ENCODE results near the gene PAX3. TPM values are rescaled to one million over a fixed set of nuclear protein-coding genes. Genes with fewer than 3 reads are reported as not detected.

PAX3 gene
- total RNA-seq, 3 donors from 2014 or later (not counting 1 experiment from before 2014, with no cell fraction given) = not detected

DNA sequence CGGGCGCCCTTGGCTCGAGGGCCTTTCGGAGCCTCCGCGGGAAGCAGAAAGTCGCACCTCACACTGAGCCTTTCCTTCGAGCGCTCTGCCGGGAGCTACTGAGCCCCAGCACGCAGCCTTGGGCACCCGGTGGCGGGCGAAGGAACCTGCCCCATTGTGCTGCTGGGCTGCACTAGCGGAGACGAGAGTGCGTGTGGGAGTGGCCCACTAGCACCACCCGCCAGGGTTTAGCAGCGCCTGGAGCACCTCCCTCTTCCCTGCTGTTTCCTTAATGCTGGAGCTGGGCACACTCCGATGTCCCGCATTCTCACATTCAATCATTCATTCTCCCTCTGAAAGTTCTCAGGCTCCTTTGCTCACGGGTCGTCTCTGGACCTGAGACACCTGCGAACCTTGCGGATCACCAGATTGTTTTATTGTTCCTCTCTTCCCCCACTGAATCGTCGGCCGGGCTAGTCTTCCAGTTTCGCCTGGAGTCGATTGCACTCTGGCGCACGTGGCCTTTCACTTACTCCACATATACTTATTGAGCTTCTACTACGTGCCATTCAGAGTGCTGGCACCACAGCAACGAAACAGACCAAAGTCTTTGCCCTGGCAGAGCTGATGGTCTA, 8.5 kb upstream of the PAX3 start:
- Mint-ChIP-seq H3K9me3 (peaks cover 4 to 6% of the 10 kb centered on the region in 2 donors), H3K4me3 (peak overlapping the region; percentile 52), H3K27ac (no peak overlapping the region), H3K36me3 (peaks cover 16% of the 10 kb centered on the region), H3K27me3 (ENCODE audit: low read depth in 2 of 2) (peaks cover 82 to 97% of the 10 kb centered on the region in 2 donors), H3K4me1 (peaks cover 17 to 20% of the 10 kb centered on the region in 2 donors)
- Histone ChIP-seq H3K27ac (ENCODE audit: low read length) (no peak overlapping the region), H3K4me1 (ENCODE audit: control insufficient read depth, insufficient read depth, low read length) (peaks cover 26% of the 10 kb centered on the region), H3K27me3 (ENCODE audit: control insufficient read depth, insufficient read depth, low read length) (peaks cover 70% of the 10 kb centered on the region), H3K9me3 (ENCODE audit: control insufficient read depth, insufficient read depth, low read length) (peaks cover 9% of the 10 kb centered on the region), H3K4me3 (ENCODE audit: low read length) (no peak overlapping the region), H3K36me3 (ENCODE audit: control insufficient read depth, insufficient read depth, low read length) (no peaks in the 10 kb centered on the region)
- intact Hi-C loops (cut with micrococcal nuclease) = no loop called here
- TF ChIP-seq, protein P1, sequence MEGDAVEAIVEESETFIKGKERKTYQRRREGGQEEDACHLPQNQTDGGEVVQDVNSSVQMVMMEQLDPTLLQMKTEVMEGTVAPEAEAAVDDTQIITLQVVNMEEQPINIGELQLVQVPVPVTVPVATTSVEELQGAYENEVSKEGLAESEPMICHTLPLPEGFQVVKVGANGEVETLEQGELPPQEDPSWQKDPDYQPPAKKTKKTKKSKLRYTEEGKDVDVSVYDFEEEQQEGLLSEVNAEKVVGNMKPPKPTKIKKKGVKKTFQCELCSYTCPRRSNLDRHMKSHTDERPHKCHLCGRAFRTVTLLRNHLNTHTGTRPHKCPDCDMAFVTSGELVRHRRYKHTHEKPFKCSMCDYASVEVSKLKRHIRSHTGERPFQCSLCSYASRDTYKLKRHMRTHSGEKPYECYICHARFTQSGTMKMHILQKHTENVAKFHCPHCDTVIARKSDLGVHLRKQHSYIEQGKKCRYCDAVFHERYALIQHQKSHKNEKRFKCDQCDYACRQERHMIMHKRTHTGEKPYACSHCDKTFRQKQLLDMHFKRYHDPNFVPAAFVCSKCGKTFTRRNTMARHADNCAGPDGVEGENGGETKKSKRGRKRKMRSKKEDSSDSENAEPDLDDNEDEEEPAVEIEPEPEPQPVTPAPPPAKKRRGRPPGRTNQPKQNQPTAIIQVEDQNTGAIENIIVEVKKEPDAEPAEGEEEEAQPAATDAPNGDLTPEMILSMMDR (IDR thresholded peaks at IDR 0.05) = no peak
- 7% methylated on average over 34 of the region's 34 CpGs for WGBS (ENCODE audit: insufficient coverage)
- ATAC-seq (no peak), DNase-seq (no peak)

DNA sequence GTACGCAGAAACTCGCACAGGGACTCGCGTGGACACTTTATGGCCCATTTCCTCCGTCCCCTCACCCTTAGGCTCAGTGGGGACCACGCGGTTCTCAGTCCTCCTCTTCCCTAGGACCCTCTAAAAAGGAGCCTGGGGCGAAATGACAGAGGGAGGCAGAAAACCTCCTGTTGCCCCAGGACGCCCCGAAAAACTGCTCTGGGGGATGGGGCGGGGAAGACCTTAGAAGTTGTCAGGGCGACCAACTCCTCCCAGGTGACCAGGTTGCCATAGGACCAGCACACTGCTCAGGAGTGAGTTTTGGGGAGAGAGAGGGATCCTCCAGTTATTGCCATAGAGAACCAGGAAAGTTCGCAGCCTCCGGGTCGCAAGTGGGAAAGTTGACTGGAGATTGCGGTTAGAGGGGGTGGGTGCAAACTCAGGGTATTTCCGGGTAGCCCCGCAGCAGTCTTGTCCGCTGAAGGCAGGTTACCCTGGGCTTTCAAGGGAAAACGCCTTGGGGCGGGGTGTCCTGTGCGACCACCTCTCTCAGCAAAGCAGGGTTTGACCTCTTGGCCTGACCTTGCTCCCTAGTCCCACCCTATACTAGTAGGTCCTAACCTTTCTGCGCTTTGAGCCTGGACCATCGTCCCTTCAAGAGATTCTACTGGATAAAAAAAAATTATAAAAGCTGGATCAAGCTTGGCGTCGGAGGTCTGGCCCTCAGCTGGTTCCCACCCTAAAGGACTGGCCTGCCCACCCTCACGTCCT, 7.8 kb upstream of the PAX3 start:
- ATAC-seq (no peak), DNase-seq (no peak)
- Histone ChIP-seq H3K27ac (ENCODE audit: low read length) (no peak overlapping the region), H3K4me3 (ENCODE audit: low read length) (no peak overlapping the region), H3K27me3 (ENCODE audit: control insufficient read depth, insufficient read depth, low read length) (peaks cover 70% of the 10 kb centered on the region), H3K9me3 (ENCODE audit: control insufficient read depth, insufficient read depth, low read length) (peaks cover 15% of the 10 kb centered on the region), H3K36me3 (ENCODE audit: control insufficient read depth, insufficient read depth, low read length) (no peaks in the 10 kb centered on the region), H3K4me1 (ENCODE audit: control insufficient read depth, insufficient read depth, low read length) (peaks cover 27% of the 10 kb centered on the region)
- TF ChIP-seq, protein P1 (IDR thresholded peaks at IDR 0.05) = no peak
- peaks cover 17% of the 10 kb centered on the region for H3K36me3 Mint-ChIP-seq
- peaks cover 4 to 6% of the 10 kb centered on the region in 2 donors for H3K9me3 Mint-ChIP-seq
- no peak overlapping the region for H3K27ac Mint-ChIP-seq
- H3K4me3 Mint-ChIP-seq = peak overlapping the region; percentile 49
- H3K27me3 Mint-ChIP-seq (ENCODE audit: low read depth in 2 of 2) = peaks cover 85 to 98% of the 10 kb centered on the region in 2 donors
- WGBS (ENCODE audit: insufficient coverage) = 6% methylated on average over 25 of the region's 27 CpGs
- peaks cover 17 to 20% of the 10 kb centered on the region in 2 donors for H3K4me1 Mint-ChIP-seq
- intact Hi-C loops (cut with micrococcal nuclease) = no loop called here

DNA sequence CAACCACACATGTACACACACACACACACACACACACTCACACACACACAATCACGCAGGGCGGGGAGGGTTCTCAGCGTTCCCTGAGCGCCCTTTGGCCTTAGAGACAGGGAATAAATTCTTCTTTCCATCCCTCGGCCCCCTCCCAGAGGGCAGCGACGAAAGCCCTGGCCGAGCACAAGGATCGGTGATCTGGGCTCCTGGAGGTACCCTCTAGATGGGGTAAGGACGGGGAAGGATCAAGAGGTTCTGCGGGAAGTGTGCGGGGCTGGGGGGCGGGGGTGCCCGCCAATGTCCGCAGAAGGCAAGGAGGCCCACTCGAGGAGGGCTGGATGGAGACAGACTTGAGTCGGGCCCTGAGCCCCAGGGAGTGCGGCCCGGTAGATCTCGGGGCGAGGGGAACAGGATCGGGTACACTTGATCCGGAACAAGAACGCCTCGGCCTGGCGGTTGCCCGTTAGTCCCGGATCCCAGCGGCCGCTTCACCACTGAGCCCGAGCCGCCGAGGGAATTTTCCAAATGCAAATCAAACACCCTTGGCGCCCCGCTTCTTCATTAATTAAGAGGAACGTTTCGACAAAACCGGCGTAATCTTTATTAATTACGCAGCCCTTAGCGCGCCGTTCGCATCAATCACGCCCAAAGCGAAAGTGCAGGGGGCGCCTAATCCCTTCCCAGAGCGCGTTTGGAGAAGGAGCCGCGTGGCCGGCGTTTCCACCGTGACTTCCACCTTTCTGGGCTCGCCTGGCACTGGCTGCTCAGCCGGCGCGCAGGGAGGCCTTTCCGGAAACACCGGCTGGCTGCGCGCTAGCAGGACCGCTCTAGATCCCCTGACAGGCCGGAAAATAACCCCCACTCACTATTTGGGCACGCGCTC, 7.0 kb upstream of the PAX3 start:
- Mint-ChIP-seq H3K4me1 (peaks cover 17 to 20% of the 10 kb centered on the region in 2 donors), H3K27ac (no peak overlapping the region), H3K36me3 (peaks cover 17% of the 10 kb centered on the region), H3K4me3 (peak overlapping the region; percentile 80), H3K27me3 (ENCODE audit: low read depth in 2 of 2) (peaks cover 83 to 91% of the 10 kb centered on the region in 2 donors), H3K9me3 (peaks cover 4 to 6% of the 10 kb centered on the region in 2 donors)
- DNase-seq (no peak), ATAC-seq (no peak)
- Histone ChIP-seq H3K4me1 (ENCODE audit: control insufficient read depth, insufficient read depth, low read length) (peaks cover 27% of the 10 kb centered on the region), H3K27me3 (ENCODE audit: control insufficient read depth, insufficient read depth, low read length) (peaks cover 76% of the 10 kb centered on the region), H3K9me3 (ENCODE audit: control insufficient read depth, insufficient read depth, low read length) (peaks cover 19% of the 10 kb centered on the region), H3K36me3 (ENCODE audit: control insufficient read depth, insufficient read depth, low read length) (no peaks in the 10 kb centered on the region), H3K27ac (ENCODE audit: low read length) (no peak overlapping the region), H3K4me3 (ENCODE audit: low read length) (peak overlapping the region; percentile 8)
- intact Hi-C loops (cut with micrococcal nuclease) = no loop called here
- TF ChIP-seq, protein P1 (IDR thresholded peaks at IDR 0.05) = no peak
- 1% methylated on average over 66 of the region's 66 CpGs for WGBS (ENCODE audit: insufficient coverage)
